Measurements from ENCODE around the gene POPDC2.

- no peak for TF ChIP-seq POLR2A (IDR thresholded peaks at IDR 0.05; ENCODE audit: low read length)
- TF ChIP-seq GATA1 (IDR thresholded peaks at IDR 0.05; ENCODE audit: low read depth, low read length) = no peak
These were observed 6.5 kb downstream of the POPDC2 start for GRCh38 chr3:119653876-119654275.
